GM18502 (cell line): ENCODE measurements around the gene CAMK2G.

Experiments used
- ATAC-seq: cut with Tn5 transposase; IDR thresholded peaks from one replicate; pipeline ENCODE4 v1.9.1; 2021; ENCODE audit warnings: mild to moderate bottlenecking; ENCODE audit not compliant: unreplicated experiment, poor library complexity

CAMK2G gene

GRCh38 chr10:73816917-73817729, 57.2 kb downstream of the CAMK2G start:
- ATAC-seq: no peak

- ATAC-seq: no peak
Measured at GRCh38 chr10:73815719-73816030, 58.7 kb downstream of the CAMK2G start.

GRCh38 chr10:73814896-73815718, 59.2 kb downstream of the CAMK2G start:
- no peak for ATAC-seq

GRCh38 chr10:73814276-73814895, 60.0 kb downstream of the CAMK2G start:
- no peak for ATAC-seq

- ATAC-seq: no peak
Measured at GRCh38 chr10:73813333-73813732, 61.0 kb downstream of the CAMK2G start.

GRCh38 chr10:73812657-73813056, 61.7 kb downstream of the CAMK2G start:
- ATAC-seq: no peak

- ATAC-seq: peak; percentile 34
Measured at GRCh38 chr10:73810735-73811465, 63.5 kb downstream of the CAMK2G start.

GRCh38 chr10:73810358-73810734, 64.0 kb downstream of the CAMK2G start:
- ATAC-seq: no peak

GRCh38 chr10:73809061-73809818, 65.1 kb downstream of the CAMK2G start:
- no peak for ATAC-seq

GRCh38 chr10:73808021-73808815, 66.1 kb downstream of the CAMK2G start:
- no peak for ATAC-seq

- ATAC-seq: no peak
Measured at GRCh38 chr10:73807471-73807870, 66.9 kb downstream of the CAMK2G start.

- ATAC-seq: no peak
Measured at GRCh38 chr10:73806176-73806950, 68.0 kb downstream of the CAMK2G start.

GRCh38 chr10:73803680-73804286, 70.6 kb downstream of the CAMK2G start:
- ATAC-seq: peak; percentile 75

- no peak for ATAC-seq
Measured at GRCh38 chr10:73802276-73802991, 71.9 kb downstream of the CAMK2G start.

GRCh38 chr10:73801253-73801590, 73.1 kb downstream of the CAMK2G start:
- no peak for ATAC-seq

- ATAC-seq: no peak
Measured at GRCh38 chr10:73800560-73801252, 73.6 kb downstream of the CAMK2G start.
